ENCODE results near the gene KLHL42. TPM values are rescaled to one million over a fixed set of nuclear protein-coding genes. Genes with fewer than 3 reads are reported as not detected.
A peak's percentile ranks its signal among the peaks of the same experiment; 100 is the strongest.

KLHL42 gene
- total RNA-seq, 1 experiment from 2014 or later: 21.5 TPM

DNA sequence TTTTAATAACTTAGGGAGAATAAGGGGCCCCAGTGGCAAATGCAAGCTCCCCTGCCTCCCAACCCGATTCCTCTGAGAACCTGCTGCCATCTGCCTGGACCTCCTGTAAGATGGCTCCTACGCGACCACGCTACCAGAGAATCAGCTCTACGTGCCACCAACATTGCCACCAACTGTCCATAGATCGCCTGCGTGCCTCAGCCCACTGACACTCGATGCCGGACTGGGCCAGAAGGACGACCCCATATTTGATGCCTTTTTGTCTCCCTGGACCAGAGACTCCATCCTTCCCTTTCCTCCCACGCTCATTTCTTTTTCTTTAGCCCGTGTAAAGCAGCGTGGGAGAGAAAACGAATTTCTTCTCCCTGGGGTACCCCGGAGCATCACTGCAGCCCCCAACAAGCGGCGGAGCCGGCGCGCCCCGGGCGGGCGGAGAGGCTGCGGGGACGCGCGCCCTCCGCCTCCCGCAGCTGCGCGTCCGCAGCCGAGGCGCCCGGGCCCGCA lies 565 bp upstream of the KLHL42 start:
- ATAC-seq (peak; percentile 21), DNase-seq (ENCODE audit: low read depth, low spot score) (no peak)
- Histone ChIP-seq H3K4me3 (replicated peaks in 1 of 2; ENCODE audit: low read depth in 1 of 2, low read length in 2 of 2) (peak overlapping the region; percentile 75 to 90), H3K27ac (ENCODE audit: low read depth, low read length) (peak overlapping the region; percentile 89), H3K4me1 (ENCODE audit: control insufficient read depth in 1 of 2, insufficient read depth in 2 of 2, low read length in 2 of 2) (peaks cover 10 to 24% of the 10 kb centered on the region in 2 experiments; a peak in 3 of 4 replicates), H3K27me3 (ENCODE audit: insufficient read depth, low read length) (no peaks in the 10 kb centered on the region), H3K4me2 (ENCODE audit: low read length) (peak overlapping the region; percentile 100), H2AFZ (ENCODE audit: low read depth, low read length, poor library complexity, severe bottlenecking) (peak overlapping the region; percentile 85), H4K20me1 (ENCODE audit: insufficient read depth) (no peaks in the 10 kb centered on the region), H3K79me2 (ENCODE audit: insufficient read depth, low read length) (peaks cover 37% of the 10 kb centered on the region), H3K36me3 (ENCODE audit: control insufficient read depth in 1 of 2, insufficient read depth in 2 of 2, low read length in 2 of 2) (no peaks in the 10 kb centered on the region; a peak in 1 of 4 replicates), H3K9ac (ENCODE audit: low read length) (peak overlapping the region; percentile 84), H3K9me3 (ENCODE audit: control insufficient read depth in 1 of 2, insufficient read depth in 1 of 2, low read depth in 1 of 2, low read length in 2 of 2) (no peaks in the 10 kb centered on the region), H3K9me2 (ENCODE audit: insufficient read depth) (no peaks in the 10 kb centered on the region)
- TSS peak; percentile 78 for BruUV-seq (replicated peaks)
- ChIA-PET POLR2A (no interaction called here), CTCF (interaction anchor here (0.8 to 1.1 kb wide), 2 partner anchors 42 to 46 kb away, joined by 3 to 5 read pairs; no protein-coding TSS in a partner anchor), RAD21 (ENCODE audit: low non-redundant PET in 1 of 2, low total read pairs in 2 of 2, uncharacterized antibody in 2 of 2, unreplicated experiment in 2 of 2) (no interaction called here)
- intact Hi-C loops (cut with micrococcal nuclease): no loop called here
- no peak for TF ChIP-seq ZFX (IDR thresholded peaks at IDR 0.05)
- TF ChIP-seq FOSL1 (IDR thresholded peaks at IDR 0.05; ENCODE audit: low read depth): no peak
- TF ChIP-seq, protein P1, sequence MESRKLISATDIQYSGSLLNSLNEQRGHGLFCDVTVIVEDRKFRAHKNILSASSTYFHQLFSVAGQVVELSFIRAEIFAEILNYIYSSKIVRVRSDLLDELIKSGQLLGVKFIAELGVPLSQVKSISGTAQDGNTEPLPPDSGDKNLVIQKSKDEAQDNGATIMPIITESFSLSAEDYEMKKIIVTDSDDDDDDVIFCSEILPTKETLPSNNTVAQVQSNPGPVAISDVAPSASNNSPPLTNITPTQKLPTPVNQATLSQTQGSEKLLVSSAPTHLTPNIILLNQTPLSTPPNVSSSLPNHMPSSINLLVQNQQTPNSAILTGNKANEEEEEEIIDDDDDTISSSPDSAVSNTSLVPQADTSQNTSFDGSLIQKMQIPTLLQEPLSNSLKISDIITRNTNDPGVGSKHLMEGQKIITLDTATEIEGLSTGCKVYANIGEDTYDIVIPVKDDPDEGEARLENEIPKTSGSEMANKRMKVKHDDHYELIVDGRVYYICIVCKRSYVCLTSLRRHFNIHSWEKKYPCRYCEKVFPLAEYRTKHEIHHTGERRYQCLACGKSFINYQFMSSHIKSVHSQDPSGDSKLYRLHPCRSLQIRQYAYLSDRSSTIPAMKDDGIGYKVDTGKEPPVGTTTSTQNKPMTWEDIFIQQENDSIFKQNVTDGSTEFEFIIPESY (IDR thresholded peaks at IDR 0.05; ENCODE audit: extremely low read depth, insufficient replicate concordance, low read length): no peak
- TF ChIP-seq, protein P2, sequence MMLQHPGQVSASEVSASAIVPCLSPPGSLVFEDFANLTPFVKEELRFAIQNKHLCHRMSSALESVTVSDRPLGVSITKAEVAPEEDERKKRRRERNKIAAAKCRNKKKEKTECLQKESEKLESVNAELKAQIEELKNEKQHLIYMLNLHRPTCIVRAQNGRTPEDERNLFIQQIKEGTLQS (IDR thresholded peaks at IDR 0.05): no peak
- no peak for TF ChIP-seq POLR2AphosphoS5 (IDR thresholded peaks at IDR 0.05; ENCODE audit: low read depth, low read length)
- TF ChIP-seq EZH2 (IDR thresholded peaks at IDR 0.05): no peak
- no peak for TF ChIP-seq SIN3A (IDR thresholded peaks at IDR 0.05; ENCODE audit: low read depth)
- no peak for TF ChIP-seq CBX3 (IDR thresholded peaks at IDR 0.05; ENCODE audit: low read depth)
- no peak for TF ChIP-seq ZNF274 (IDR thresholded peaks at IDR 0.05; ENCODE audit: low read depth, low read length)
- TF ChIP-seq EZH2phosphoT487 (IDR thresholded peaks at IDR 0.05; ENCODE audit: borderline replicate concordance): no peak
- TF ChIP-seq CEBPB (IDR thresholded peaks at IDR 0.05; ENCODE audit: low read depth): no peak
- TF ChIP-seq, protein P3, sequence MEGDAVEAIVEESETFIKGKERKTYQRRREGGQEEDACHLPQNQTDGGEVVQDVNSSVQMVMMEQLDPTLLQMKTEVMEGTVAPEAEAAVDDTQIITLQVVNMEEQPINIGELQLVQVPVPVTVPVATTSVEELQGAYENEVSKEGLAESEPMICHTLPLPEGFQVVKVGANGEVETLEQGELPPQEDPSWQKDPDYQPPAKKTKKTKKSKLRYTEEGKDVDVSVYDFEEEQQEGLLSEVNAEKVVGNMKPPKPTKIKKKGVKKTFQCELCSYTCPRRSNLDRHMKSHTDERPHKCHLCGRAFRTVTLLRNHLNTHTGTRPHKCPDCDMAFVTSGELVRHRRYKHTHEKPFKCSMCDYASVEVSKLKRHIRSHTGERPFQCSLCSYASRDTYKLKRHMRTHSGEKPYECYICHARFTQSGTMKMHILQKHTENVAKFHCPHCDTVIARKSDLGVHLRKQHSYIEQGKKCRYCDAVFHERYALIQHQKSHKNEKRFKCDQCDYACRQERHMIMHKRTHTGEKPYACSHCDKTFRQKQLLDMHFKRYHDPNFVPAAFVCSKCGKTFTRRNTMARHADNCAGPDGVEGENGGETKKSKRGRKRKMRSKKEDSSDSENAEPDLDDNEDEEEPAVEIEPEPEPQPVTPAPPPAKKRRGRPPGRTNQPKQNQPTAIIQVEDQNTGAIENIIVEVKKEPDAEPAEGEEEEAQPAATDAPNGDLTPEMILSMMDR (IDR thresholded peaks at IDR 0.05 in 2 of 3, conservative IDR thresholded peaks at IDR 0.05 in 1 of 3; ENCODE audit: borderline replicate concordance in 1 of 3, insufficient read depth in 1 of 3, low read depth in 2 of 3, low read length in 2 of 3): no peak

Measured in HCT116 (cell line).